KG1 (cell line): ENCODE measurements around the gene HOXC6.

ENCODE experiments used
- DNase-seq: peaks from one replicate; lab custom pipeline; 2025; lab: John Stamatoyannopoulos, UW

The HOXC6 gene

DNA sequence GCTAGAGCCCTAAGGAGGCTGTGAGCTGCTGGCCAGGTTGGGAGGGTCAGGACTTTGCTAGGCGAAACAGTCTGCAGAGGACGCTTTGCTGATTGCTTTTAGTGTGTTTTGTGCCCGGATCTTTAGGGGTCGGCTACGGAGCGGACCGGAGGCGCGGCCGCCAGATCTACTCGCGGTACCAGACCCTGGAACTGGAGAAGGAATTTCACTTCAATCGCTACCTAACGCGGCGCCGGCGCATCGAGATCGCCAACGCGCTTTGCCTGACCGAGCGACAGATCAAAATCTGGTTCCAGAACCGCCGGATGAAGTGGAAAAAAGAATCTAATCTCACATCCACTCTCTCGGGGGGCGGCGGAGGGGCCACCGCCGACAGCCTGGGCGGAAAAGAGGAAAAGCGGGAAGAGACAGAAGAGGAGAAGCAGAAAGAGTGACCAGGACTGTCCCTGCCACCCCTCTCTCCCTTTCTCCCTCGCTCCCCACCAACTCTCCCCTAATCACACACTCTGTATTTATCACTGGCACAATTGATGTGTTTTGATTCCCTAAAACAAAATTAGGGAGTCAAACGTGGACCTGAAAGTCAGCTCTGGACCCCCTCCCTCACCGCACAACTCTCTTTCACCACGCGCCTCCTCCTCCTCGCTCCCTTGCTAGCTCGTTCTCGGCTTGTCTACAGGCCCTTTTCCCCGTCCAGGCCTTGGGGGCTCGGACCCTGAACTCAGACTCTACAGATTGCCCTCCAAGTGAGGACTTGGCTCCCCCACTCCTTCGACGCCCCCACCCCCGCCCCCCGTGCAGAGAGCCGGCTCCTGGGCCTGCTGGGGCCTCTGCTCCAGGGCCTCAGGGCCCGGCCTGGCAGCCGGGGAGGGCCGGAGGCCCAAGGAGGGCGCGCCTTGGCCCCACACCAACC is 1.5 kb downstream of the HOXC6 start:
- no peak for DNase-seq

DNA sequence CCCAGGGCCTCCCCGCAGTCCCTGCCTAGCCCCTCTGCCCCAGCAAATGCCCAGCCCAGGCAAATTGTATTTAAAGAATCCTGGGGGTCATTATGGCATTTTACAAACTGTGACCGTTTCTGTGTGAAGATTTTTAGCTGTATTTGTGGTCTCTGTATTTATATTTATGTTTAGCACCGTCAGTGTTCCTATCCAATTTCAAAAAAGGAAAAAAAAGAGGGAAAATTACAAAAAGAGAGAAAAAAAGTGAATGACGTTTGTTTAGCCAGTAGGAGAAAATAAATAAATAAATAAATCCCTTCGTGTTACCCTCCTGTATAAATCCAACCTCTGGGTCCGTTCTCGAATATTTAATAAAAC is 2.2 kb downstream of the HOXC6 start:
- no peak for DNase-seq

DNA sequence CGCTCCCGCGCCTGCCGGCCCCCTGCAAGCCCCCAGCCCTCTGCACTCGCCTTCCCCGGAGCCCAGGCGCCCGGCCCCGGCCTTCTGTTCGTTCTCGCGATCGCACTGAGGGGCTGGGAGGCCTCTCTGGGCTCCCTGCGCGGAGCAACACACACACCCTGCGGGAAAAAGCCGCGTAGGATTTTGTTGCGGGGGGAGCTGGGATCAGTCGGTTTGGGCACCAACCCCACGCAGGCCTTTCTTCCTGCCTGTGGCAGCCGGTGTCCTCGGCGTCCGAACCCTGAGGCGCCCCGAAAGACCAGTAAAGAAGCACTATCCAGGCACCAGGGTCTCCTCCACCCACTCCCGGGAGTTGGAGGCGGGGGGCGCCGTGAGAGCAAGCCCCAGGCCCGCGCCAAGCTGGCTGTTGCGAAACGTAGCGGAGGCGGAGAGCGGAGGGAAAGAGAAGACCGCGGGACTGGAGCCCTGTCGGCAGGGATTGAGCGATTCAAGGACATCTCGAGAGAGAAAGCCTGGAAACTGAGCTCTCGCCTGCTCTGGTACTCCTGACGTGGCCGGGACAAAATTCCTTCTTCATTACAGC is 2.7 kb downstream of the HOXC6 start:
- no peak for DNase-seq

DNA sequence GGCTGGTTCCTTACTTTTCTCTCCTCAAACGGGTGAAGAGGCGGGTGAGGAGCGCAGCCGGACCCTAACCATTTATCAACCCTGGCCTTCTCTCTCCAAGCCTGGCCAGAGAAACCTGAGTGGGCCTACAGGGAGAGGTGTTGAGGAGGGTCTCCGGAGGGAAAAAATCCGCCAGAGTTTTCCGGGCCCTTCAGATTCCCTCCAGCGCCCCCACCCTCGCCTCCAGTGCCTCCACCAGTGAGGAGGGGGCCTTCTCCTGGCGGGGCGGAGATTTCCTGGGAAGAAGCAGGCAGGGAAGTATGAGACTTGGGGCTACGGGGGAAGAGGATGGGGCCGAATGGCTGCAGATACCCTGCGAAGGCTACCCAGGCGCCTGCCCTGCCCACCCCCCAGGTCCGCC is 3.2 kb downstream of the HOXC6 start:
- no peak for DNase-seq

DNA sequence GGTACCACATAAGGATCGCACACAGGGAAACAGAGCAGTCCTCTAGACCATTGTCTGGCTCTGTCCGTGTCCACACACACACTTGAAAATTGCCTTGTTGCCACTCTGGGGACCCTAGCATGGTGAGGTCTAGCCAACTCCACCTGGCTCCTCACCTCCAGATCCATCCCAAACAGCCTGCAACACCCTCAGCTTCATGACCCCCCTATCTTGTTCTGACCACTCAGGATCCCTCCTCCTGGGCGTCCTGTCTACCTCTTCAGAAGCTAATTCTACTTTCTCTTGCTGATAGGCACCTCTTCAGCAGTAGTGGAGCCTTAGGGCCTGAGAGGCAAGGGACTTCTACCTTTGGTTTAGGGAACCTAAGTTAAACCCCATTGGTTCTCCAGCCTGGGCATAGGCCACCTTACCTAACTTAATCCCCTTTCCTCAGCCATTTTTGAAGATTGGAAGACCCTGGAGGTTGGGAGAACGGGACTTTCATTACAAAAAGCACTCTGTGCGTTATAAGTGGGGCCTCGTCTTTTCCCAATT is 3.9 kb downstream of the HOXC6 start:
- DNase-seq: no peak

DNA sequence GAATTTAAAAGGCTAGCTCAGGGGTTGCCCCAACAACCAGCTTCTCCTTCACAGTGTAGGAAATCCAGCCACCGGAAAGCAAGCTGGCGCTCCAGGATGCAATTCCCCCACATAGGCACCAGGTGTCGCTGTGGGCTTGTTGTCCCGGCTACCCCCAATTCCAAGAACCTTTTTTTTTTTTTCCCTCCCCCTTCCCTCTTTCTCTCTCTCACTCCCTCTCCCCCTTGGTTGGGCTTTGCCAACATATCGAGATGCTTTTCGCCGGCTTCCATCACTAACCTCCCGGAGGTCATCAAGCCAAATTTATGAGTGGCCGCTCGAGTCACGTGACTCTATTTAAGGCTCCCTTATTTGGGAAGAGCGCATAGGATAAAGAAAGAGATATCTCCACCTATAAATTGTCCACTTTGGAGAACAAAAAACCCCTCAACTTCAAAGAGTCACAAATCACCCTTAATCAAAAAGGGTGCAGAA is 4.4 kb downstream of the HOXC6 start, which contains the start of gene HOXC5:
TSS of gene HOXC5 (plus strand) at position 424 of the 474 bp plus-strand sequence. CDS start 73 bp downstream, outside the sequence.
- peak; percentile 14 for DNase-seq

DNA sequence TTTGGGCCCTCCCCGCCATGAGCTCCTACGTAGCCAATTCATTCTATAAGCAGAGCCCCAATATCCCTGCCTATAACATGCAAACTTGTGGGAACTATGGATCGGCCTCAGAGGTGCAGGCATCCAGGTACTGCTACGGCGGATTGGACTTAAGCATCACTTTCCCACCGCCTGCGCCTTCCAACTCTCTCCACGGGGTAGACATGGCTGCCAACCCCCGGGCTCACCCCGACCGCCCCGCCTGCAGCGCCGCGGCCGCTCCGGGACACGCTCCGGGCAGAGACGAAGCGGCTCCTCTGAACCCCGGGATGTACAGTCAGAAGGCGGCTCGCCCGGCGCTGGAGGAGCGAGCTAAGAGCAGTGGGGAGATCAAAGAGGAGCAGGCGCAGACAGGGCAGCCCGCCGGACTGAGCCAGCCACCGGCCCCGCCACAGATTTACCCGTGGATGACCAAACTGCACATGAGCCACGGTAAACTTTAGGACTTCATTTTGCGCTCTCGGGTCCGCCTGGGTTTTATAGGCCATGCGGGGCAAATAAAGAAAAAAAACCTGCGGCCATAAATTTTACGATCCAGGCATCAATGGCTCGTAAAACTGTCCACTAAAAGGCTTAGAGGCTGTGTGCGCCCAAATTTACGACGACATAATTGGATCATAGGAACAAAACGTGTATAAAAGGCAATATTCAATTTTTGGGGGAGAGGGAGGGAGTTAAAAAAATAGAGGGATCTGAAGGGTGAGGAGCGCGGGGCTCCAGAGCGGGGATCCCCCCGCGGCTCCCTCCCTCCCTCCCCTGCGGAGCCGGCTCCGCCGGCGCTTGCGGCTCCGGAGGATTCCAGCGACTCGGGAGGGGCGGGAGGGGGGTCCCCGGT is 5.1 kb downstream of the HOXC6 start:
- no peak for DNase-seq

DNA sequence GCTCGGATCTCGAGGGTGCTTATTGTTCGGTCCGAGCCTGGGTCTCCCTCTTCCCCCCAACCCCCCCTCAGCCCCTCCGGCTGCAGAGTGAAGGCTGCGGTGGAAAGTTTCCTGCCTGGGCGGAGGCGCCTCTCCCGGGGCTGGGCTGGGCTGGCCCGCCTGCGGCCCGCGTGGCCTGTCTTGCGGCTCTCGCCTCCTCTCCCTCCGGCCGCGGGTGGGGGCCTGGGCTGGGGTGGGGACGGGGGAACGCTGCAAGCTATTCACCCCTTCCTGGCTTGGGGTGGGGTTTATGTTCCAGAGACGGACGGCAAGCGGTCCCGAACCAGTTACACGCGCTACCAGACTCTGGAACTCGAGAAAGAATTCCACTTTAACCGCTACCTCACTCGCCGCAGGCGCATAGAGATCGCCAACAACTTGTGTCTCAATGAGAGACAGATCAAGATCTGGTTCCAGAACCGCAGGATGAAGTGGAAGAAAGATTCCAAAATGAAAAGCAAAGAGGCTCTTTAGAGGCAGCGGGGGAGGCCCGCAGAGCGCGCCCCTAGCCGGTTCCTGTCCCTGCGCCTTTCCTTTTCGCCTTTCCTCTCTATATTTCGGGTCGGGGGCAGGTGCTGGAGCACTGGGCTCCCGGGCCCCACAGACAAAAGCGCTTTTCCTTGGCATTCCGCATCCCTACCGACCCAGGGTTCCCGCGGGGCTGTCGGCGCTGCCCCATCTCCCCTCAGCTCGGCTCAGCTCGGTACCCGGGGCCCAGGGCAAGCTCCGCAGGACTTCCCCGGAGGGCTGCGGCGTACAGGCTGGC is 5.9 kb downstream of the HOXC6 start:
- DNase-seq: no peak

DNA sequence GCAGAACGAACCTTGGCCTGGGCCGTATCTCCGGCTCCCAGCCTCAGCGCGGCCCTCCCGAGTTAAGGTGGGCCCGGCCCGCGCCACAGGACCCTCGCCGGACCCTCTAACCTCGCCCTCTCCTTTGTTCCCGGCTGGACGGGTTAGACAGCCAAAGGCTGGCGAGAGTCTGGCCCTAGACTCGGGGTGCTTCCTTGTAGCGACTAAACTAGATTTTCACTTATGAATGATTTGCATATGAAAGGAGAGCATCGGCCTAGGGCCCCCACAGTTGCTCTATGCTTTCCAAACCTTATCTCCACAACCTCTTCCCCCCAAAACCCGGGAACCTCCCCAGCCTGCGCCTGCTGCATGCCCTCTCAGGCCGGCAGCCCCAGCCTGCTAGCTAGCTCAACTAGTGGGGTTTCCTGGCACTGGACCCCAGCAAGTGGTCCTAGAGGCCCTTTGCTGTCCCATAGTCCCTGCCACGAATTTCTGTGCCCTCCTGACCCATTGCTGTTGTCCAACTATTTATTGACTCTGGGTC is 6.6 kb downstream of the HOXC6 start:
- no peak for DNase-seq

DNA sequence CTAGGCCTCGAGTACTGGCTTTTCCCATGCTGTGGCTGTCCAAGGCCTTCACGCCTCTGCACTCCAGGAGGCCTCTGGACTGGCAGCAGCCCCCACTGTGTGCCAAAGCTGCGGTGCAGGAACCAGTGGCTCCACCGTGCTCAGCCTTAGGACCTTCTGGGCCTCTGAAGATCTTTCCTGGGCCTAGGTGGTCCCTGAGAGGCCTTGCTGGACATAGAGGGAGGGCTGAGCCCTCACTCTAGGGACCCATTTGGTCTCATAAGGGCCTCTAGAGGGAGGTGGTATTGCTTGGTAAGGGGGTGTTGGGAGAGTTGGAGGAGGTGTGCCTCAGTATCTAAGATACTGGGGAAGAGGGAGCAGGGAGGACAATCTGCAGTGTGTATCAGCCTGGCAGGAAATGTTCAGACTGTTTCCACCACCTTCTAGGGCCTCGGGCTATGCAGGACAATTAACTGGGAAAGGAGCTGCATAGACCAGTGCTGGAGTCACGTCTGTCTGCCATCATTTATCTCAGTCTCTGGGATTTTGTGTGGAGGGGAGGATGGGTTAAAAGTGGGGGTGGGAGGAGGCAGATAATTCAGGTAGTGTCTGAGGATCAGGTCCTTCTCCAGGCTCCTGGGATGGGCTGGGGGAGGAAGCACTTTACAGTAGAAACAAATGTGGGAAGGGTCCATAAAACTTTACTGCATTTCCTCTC is 7.5 kb downstream of the HOXC6 start:
- DNase-seq: no peak

DNA sequence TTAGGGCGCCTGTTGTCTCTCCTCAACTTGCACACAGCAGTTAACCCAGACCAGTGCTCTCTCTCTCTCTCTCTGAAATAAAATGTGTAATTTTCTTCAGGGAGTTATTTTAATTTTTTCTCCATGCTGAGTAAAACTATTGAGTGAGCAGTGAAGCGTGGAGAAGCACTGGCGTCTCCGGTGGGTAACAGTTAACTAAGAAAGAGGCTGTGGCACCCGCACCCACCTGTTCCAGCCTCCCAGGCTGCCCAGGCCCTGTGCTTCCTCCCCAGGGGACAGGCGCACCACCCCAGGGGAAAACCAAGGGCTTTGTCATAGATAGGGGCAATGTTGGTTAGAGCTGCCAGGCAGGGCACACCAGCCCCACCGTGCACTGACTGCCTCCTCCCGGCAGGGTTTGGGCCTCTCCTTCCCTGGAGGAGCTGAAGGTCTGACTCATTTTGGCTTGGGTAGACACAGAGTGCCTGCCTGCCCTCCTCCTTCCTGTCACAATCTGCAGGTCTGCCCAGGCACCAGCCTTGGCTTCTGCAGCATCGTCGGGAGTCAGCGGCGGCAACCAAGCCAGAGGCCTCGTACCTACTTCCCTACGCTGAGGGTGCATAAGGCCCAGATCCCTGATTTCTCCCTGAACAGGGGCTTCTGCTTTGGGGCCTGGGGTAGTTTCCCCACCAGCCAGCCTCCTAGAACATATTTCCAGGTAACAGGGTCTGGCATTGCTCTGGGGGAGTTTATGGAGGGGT is 8.6 kb downstream of the HOXC6 start:
- DNase-seq: no peak

DNA sequence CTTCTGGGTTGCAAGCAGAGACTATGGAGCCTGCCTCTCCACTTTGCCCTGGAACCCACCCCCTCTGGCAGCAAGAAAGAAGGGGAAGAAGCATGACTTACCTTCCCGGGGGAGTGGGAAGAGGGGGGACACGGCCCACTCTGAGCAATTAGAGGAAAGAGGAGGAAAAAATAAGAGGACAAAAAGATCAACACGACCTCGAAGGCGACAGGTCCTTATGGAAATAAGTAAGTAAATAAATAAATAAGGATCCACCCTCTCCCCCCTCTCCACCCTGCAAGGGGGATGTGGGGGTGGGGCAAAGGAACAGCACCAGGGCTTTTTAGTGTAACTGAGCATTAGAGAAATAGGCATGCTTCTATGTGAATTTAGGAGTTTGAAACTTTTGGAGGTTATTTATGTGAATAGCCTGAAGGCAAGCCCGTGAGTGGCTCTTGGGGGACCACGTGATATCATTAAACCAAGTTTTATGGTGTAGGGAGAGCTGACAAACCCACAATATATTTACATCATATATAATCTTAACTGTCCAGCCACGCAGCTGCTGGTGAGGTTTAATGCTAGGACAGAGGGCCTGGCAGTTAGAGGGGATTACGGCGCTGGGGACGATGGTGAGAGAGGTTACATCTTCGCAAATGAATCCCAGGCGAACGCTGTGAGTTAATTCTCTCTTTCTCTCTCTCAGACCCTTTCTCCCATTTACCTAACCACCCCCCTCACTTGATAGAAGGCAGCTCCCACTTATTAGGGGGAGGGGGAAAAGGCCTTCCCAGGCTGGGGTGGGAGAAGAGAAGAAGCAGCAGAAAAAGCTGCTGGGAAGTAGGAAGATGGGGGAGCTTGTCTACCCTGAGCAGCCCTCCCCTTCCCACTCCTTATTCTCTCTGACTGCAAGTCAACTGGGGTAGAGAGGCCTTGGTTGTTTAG is 9.4 kb downstream of the HOXC6 start:
- DNase-seq: no peak

DNA sequence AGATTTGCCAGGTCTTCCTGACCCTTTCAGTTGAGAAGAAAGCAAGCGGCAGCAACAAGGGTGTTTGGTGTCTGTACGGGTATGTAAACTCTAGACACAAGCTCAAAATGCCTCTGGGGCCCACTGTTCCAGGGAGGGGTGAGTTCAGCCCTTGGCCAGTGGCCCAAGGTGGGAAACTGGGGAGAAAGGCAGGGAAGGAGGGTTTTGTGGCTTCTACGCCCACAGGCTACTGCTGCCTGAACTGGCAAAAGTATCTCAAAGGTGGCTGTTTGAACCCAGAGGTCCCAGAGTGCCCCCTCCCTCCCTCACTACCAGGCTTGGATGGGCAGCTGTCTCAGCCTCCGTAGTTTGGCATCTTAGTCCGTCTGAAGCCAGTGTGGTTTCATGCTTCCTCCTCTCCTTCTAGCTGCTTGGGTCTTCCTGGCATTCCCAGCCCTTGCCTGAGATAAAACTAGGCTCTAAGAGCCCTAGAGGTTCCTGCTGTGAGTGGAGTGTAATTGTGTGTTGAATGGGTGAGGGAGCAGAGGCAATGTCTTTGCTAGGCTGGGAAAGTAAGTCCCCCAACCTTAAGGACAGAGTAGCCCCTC is 10.1 kb downstream of the HOXC6 start:
- DNase-seq: no peak

DNA sequence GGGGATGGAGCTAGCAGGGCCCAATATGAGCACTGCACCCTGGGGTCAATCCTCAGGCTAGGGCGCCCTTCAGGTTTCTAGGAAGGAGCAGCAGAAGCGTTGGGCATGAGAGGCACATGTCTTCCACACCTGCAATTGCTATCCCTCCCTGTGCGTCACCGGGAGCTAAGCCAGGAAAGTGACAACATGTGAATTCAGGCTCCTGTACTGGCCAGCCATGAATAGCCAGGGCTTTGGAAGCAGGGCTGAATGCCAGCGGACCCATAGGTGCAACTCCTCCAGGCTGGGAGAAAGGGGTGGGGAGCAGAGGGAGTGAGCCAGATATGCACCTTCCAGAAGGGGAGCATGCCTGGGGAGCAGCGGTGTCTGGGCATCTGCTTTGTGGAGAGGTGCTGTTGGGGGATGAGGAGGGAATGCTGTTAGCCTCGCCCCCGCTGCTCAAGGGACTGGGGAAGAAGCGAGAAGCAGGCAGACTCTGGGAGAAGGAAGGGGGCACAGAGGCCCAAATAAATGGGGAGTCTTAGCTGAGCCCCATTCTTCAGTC is 10.7 kb downstream of the HOXC6 start:
- DNase-seq: no peak

DNA sequence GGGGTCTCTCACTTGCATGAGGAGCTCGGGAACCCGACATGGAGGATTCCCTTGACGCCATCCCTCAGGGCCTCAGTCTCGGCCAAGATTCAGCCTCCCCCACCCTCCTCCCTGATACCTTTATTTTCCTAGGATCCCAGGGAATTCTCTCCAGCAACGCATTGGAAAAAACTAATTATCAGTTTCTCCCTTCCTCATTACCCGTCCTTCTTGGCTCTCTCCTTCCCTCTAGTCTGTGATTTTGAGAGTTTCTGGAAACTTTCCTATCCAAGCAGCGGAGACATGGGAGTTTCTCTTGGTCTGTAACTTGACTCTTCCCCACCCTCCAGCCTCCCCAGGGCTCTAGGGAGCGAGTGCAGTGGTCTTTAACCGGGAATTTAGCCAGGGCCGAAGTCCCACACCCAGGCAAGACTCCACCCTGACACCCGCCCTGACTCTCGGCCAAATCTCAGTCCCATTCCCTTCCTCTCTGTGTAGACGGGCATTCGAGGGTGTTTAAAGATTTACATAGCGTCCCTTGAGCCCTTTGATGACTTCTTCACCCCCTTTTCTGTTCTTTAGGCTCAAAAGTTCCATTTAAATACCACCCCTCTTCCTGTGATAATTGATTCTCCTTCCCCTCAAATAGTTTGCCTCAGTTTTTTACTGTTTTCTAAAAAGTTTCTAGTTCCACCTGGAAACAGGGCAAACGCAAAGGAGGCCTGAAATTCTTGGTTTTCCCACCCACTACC is 11.3 kb downstream of the HOXC6 start:
- no peak for DNase-seq

DNA sequence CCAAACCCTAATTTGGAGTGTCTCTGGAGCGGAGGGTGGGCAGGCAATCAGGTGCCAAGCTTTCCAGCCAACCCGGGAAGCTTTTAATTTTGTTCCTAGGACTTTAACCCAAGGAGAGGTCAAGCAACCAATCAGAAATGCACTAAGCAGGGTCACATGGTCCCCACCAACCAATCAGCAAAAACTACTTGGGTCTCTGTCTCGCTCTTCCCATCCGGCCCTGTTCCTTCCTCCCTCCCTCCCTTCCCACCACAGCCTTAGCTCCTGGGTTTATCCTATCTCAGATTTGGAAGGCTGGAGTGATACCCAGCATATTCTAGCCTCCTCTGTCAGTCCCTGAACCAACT is 11.9 kb downstream of the HOXC6 start:
- no peak for DNase-seq

DNA sequence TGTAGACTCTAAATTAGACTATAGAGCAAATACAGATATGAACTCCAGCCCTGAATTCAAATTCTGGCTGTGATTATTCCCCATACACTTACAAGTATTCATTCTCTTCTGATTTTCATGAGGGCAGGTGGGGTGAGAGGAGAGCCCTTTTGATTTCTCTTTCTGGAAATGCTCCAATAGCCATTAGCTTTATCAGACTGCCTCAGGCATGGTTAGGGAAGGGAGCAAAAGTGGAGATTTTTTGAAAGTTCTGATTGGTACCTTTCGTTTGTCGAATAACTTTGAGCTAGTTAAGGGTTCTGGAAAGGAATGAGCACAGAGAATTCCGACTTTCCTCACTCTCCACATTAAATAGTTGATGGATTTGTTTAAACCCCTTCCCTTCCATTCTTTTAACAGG is 12.4 kb downstream of the HOXC6 start:
- DNase-seq: no peak
